HepG2 (cell line): ENCODE measurements around the gene EP300. TPM values are rescaled to one million over a fixed set of nuclear protein-coding genes. Genes with fewer than 3 reads are reported as not detected.
A peak's percentile ranks its signal among the peaks of the same experiment; 100 is the strongest.

Source experiments
- CBX5 ChIP-seq: sonication (generic); formaldehyde crosslinking; IDR thresholded peaks from 2 replicates; pipeline ENCODE4 v1.4.0; 2020; ENCODE audit warnings: missing genetic modification reagents, borderline replicate concordance
- ELF1 ChIP-seq: sonication (generic); formaldehyde crosslinking; IDR thresholded peaks from 2 replicates; pipeline ENCODE4 v1.4.0; 2020; ENCODE audit warnings: missing genetic modification reagents
- ETV5 ChIP-seq: IDR thresholded peaks from 2 replicates; pipeline ENCODE4 v1.6.1; 2018; ENCODE audit warnings: missing biosample characterization, missing genetic modification reagents, inconsistent platforms, borderline replicate concordance
- FOXK1 ChIP-seq: sonication (generic); formaldehyde crosslinking; IDR thresholded peaks from 2 replicates; pipeline ENCODE4 v1.4.0; 2020; ENCODE audit warnings: low read depth, missing genetic modification reagents, borderline replicate concordance
- GZF1 ChIP-seq: sonication (generic); formaldehyde crosslinking; IDR thresholded peaks from 2 replicates; pipeline ENCODE4 v1.5.1; 2020; ENCODE audit warnings: mild to moderate bottlenecking, missing genetic modification reagents
- HOXA3 ChIP-seq: sonication (generic); formaldehyde crosslinking; IDR thresholded peaks from 2 replicates; pipeline ENCODE4 v1.5.0; 2020; ENCODE audit warnings: missing genetic modification reagents
- MAFF ChIP-seq: IDR thresholded peaks from 2 replicates; pipeline ENCODE4 v1.6.1; 2011; ENCODE audit warnings: low read depth, low read length, improper control_type of control experiment
- PRDM4 ChIP-seq: sonication (generic); formaldehyde crosslinking; IDR thresholded peaks from 2 replicates; pipeline ENCODE4 v1.9.0; 2021; ENCODE audit warnings: missing genetic modification reagents, borderline replicate concordance
- PREB ChIP-seq: sonication (generic); formaldehyde crosslinking; IDR thresholded peaks from 2 replicates; pipeline ENCODE4 v1.4.0; 2020; ENCODE audit warnings: missing genetic modification reagents
- SIX1 ChIP-seq: sonication (generic); formaldehyde crosslinking; IDR thresholded peaks from 2 replicates; pipeline ENCODE4 v1.4.0; 2020; ENCODE audit warnings: missing genetic modification reagents, borderline replicate concordance
- TERF1 ChIP-seq: sonication (generic); formaldehyde crosslinking; IDR thresholded peaks from 2 replicates; pipeline ENCODE4 v1.8.0; 2022; ENCODE audit warnings: mild to moderate bottlenecking, missing genetic modification reagents, moderate library complexity
- ZNF124 ChIP-seq: sonication (generic); formaldehyde crosslinking; IDR thresholded peaks from 2 replicates; pipeline ENCODE4 v1.4.0; 2020; ENCODE audit warnings: missing genetic modification reagents
- ZNF205 ChIP-seq: IDR thresholded peaks from 2 replicates; pipeline ENCODE4 v1.6.1; 2018; ENCODE audit warnings: missing biosample characterization, missing genetic modification reagents
- ZNF276 ChIP-seq: sonication (generic); formaldehyde crosslinking; IDR thresholded peaks from 2 replicates; pipeline ENCODE4 v1.4.0; 2020; ENCODE audit warnings: mild to moderate bottlenecking, low read depth, missing genetic modification reagents
- ZNF281 ChIP-seq: sonication (generic); formaldehyde crosslinking; IDR thresholded peaks from 2 replicates; pipeline ENCODE4 v1.4.0; 2020; ENCODE audit warnings: missing genetic modification reagents, borderline replicate concordance
- ZNF567 ChIP-seq: sonication (generic); formaldehyde crosslinking; IDR thresholded peaks from 2 replicates; pipeline ENCODE4 v1.8.1; 2023; ENCODE audit warnings: mild to moderate bottlenecking, missing genetic modification reagents, borderline replicate concordance
- ZNF589 ChIP-seq: sonication (generic); formaldehyde crosslinking; conservative IDR thresholded peaks from 2 replicates; pipeline ENCODE4 v1.8.0; 2022; ENCODE audit warnings: mild to moderate bottlenecking, moderate library complexity, missing genetic modification reagents
- polyA plus RNA-seq, 8 experiments: library from polyadenylated mRNA; depleted of rRNA in 3 of 8; stranded (reverse) in 7 of 8; unstranded in 1 of 8; fragments of >200 nt; fragmentation: Illumina TruSeq in 4 of 8; extraction: Trizol in 4 of 8; gene quantifications; 2 replicates each; pipeline versions ENCODE4 v1.2.1 to v1.2.3, GENCODE V29; 2011 to 2016; ENCODE audit warnings: low read depth in 4 of 8, missing spikeins in 1 of 8, mixed read lengths in 1 of 8; ENCODE audit not compliant: insufficient read depth in 1 of 8
- total RNA-seq, 5 experiments: library from RNA; depleted of rRNA; stranded (reverse); fragments of >200 nt; fragmentation: Illumina TruSeq; extraction: Trizol; gene quantifications; 2 replicates each; pipeline ENCODE4 v1.2.3, GENCODE V29; 2016; ENCODE audit warnings: low read depth in 1 of 5
- TF ChIP-seq, protein P1 (sequence below): sonication (generic); formaldehyde crosslinking; IDR thresholded peaks from 2 replicates; pipeline ENCODE4 v1.4.0; 2020; ENCODE audit warnings: mild to moderate bottlenecking, missing genetic modification reagents

Gene EP300
- total and polyA plus RNA-seq, 2 of the 13 experiments (the other 11 are each of a cell fraction or from before 2014, with no cell fraction given): 13.6 to 14.9 TPM

GRCh38 chr22:41091132-41092022, 1.0 kb upstream of the EP300 start (continued):
- TF ChIP-seq MAFF: no peak
- TF ChIP-seq TERF1 (CRISPR knock-in tag): no peak
- 0 out of 2 replicates have a peak, but pooled peaks have one; percentile 62 for TF ChIP-seq ZNF276
- TF ChIP-seq, protein P1, sequence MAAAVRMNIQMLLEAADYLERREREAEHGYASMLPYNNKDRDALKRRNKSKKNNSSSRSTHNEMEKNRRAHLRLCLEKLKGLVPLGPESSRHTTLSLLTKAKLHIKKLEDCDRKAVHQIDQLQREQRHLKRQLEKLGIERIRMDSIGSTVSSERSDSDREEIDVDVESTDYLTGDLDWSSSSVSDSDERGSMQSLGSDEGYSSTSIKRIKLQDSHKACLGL (CRISPR knock-in tag): no peak
- TF ChIP-seq ZNF205 (CRISPR knock-in tag): 0 out of 2 replicates have a peak, but pooled peaks have one; percentile 19
- TF ChIP-seq GZF1: 0 out of 2 replicates have a peak, but pooled peaks have one; percentile 45
- TF ChIP-seq ZNF281 (CRISPR knock-in tag): peak; percentile 86
- no peak for TF ChIP-seq PRDM4 (CRISPR knock-in tag)
- peak; percentile 14; the same call in 1 of the 2 replicates for TF ChIP-seq SIX1 (CRISPR knock-in tag)
- no peak for TF ChIP-seq ZNF124 (CRISPR knock-in tag)
- TF ChIP-seq ETV5 (CRISPR knock-in tag): peak; percentile 86
- no peak for TF ChIP-seq CBX5
- peak; percentile 6; the same call in 1 of the 2 replicates for TF ChIP-seq HOXA3 (CRISPR knock-in tag)
- no peak for TF ChIP-seq PREB
- TF ChIP-seq ELF1 (CRISPR knock-in tag): peak; percentile 93
- no peak for TF ChIP-seq FOXK1
- no peak; the same call in 1 of the 2 replicates for TF ChIP-seq ZNF567 (CRISPR knock-in tag)
- TF ChIP-seq ZNF589 (CRISPR knock-in tag): peak; percentile 80; the same call in 1 of the 2 replicates
